GM21515 (cell line): ENCODE results near the gene EHD4.

Source experiments
- ATAC-seq: cut with Tn5 transposase; IDR thresholded peaks from one replicate; pipeline ENCODE4 v1.9.1; 2021; ENCODE audit not compliant: unreplicated experiment

The EHD4 gene

GRCh38 chr15:41866263-41866703 lies 106.1 kb downstream of the EHD4 start:
- ATAC-seq: no peak

DNA sequence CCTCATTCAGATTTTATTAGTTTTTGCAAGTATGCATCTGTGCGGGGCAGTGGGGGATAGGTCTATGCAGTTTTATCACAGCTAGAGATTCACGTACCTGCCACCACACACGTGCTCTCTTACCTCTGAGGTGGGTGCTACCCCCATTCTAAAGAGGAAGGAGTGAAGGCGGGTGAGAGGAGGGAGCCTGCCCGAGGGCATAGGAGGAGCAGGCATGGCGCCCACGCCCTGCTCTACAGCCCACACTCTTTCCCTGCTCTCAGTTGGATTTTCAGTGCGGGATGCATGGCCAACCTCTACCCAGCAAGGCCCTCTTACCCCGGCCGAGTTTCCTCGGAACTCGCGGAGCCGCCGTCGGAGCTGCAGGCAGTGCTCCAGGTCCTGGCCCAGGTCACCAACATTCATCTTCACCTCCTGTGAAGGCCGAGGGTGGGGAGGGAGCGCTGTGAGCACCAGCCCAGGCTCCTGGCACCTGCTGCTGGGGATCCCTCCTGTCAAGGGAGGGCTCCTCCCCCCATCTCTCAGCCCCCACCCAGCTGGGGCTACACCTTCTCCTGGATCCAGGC lies 106.8 kb downstream of the EHD4 start:
- no peak for ATAC-seq

DNA sequence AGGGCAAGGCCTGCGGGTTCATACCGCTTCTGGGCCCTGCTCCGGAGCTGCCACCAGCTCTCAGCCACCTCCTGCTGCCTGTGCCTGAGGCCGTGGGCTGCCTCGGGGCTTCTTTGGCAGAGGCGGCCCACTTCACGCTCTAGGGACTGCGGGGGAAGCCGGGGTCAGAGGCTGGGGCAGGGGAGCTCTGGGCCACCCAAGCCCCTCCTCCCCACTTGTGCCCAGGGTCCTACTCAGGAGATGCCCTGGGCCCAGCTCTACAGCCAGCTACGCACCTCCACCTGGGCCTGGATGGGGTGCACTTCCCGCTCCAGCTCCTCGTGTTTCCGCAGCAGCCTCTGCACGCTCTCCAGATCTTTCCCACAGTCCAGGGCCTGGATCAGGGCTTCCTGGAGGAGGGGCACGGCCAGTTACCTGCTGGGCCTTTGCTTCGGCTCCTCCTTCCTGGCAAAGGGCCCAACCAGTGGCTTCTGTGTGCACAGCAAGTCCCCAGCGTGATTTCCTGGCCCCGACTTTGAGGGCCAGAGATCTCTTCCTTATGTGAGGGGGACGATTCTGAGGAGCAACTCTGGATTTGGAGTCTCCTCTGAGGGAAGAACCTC lies 109.7 kb downstream of the EHD4 start:
- no peak for ATAC-seq

- no peak for ATAC-seq
Measured at GRCh38 chr15:41861736-41862356, 110.5 kb downstream of the EHD4 start.

DNA sequence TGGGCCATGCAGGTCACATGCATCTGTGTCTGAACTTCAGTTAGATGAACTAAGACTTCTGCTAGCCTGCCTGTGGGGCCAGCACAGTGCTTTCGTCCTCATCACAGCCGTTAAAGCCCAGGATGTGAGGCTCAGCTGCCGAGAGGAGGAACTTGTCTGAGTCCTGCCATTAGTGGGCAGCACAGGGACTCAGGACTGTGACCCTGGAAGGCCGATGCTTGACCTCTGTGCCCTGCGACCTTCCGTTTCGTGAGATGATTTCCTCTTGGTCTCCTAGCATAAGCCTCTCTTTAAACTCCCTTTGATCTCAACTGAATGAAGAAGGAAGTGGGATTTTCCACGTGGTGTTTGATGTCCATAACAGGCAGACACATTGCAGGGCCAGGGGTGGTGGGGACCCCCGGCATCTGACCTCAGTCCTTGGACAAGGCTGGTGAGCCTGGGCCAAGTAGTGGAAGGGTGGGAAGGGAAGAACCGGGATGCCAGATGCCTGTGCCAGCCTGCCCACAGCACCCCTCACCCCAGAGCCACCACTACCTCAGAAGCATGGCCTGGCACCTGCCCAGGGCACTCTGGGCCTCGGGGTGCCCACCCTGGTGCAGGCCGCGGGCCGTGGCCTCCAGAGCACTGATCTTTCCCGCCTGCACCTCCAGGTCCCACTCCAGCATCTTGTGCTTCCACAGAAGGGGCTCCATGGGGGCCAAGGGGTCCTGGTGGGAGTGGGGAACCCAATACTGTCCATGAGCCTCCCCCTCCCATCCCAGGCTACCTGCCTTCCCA lies 112.1 kb downstream of the EHD4 start:
- no peak for ATAC-seq

DNA sequence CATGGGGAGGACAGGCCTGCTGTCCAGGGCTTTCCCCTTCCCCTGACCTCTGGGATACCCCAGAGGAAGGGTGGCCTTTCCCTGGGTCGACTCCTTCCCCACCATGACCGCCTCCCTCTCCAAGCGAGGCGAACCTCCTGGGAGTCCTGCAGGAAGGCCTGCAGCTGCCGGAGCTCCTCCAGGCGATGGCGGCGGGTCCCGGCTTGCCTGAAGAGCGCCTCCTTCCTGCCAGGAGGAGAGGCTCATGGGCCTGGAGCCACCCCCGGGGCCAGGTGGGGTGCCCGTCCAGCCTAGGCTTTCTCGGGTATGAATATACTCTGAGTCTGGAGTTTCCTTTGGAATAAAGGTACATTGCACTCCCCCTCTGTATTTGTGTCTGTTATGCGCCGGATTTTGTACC lies 113.6 kb downstream of the EHD4 start:
- no peak for ATAC-seq

GRCh38 chr15:41857316-41857715 lies 115.0 kb downstream of the EHD4 start:
- no peak for ATAC-seq

DNA sequence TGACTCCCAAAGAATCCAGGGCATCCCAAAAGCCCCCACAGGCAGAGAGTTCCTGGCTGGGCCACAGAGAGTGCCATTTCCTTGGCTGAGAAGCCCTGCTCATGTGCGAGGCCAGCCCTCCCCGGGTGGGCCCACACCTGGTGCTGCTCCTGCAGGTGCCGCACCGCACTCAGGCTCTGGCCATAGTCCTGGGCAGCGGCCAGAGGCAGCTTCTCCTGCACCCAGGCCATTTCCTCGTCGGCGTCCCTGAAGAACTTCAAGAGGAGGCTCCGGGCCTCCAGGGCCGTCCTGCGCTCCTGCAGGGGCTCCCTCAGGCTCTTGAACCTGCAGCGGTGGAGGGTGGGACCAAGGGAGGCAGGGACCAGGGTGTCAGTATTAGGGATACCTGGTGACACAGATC lies 115.6 kb downstream of the EHD4 start:
- no peak for ATAC-seq

GRCh38 chr15:41856262-41856661 lies 116.1 kb downstream of the EHD4 start:
- no peak for ATAC-seq

GRCh38 chr15:41855261-41855961 lies 116.9 kb downstream of the EHD4 start:
- no peak for ATAC-seq

- no peak for ATAC-seq
Measured at GRCh38 chr15:41854443-41854842, 117.9 kb downstream of the EHD4 start.

GRCh38 chr15:41853831-41854230 lies 118.5 kb downstream of the EHD4 start:
- ATAC-seq: no peak

GRCh38 chr15:41852736-41853590 lies 119.4 kb downstream of the EHD4 start:
- no peak for ATAC-seq

DNA sequence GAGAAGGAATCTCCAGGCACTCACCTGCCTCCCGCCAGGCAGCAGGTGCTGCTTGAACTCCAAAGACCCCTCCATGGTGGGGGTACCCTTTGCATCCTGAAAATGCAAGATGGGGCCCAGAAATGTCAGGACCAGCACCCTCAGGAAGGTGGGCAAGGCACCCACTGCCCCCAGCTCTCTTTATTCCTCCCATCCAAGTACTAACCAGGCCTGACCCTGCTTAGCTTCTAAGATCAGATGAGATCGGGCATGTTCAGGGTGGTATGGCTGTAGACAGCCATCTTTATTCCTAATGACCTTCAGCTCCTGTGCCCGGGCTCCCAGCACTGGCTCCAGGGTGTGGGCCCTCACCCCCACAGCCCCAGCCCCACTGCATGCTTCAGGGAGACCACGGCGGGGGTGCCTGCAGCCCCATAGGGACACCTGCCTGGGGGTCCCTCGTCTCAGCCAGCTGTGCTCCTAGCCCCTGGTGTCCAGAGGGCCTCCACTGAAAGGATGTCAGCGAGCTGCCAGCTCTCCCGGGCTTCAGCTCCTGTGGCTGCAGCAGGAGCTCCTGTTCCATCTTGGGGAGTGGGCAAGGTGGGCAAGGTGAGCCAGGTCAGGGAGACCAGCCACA lies 120.5 kb downstream of the EHD4 start:
- no peak for ATAC-seq

DNA sequence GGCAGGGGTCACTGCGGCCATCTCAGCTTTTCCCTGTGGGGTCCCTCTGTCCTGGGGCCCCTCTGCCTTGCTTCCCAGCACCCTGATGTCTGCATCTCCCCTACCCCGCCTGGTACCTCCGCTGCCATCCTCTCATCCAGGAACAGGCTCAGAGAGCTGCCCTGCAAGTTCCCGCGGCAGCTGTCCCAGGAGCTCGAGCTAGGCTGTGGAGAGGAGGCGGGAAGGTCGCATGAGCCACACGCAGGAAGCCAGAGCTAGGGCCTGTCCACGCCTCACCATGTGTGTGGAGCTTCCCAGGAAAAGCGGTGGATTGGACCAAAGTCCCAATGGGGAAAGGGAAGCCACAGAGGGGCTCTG lies 121.2 kb downstream of the EHD4 start:
- ATAC-seq: no peak

DNA sequence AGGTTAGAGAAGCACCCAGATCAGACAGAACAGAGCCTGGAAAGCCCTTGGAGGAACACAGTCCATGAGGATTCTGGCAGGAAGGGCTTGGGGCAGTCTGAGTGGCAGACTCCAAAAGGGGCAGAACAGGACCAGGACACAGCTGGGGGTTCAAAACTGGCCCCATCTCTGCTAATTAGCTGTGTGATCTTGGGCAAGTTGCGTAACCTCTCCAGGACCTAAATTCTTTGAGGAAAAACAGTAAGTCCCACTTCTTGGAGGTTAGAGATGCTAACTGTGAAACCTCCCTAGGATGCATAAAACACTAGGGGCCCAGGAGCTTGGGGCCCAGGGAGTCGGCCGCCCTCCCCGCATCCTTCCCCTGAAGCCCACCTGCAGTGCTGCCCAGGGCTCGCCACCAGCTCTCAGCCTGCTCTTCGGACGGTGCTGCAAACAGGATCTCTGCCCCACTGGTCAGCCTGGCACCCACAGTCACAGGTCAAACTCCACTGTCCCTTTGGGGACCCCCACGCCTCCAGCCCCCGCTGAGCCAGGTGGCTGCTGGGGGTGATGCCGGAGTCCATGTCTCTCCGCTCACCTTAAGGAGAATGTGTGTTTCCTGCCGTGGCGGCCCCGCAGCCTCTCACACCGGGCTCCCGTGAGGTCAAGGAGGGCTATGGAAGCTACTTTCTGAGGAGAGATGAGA lies 121.7 kb downstream of the EHD4 start:
- no peak for ATAC-seq

DNA sequence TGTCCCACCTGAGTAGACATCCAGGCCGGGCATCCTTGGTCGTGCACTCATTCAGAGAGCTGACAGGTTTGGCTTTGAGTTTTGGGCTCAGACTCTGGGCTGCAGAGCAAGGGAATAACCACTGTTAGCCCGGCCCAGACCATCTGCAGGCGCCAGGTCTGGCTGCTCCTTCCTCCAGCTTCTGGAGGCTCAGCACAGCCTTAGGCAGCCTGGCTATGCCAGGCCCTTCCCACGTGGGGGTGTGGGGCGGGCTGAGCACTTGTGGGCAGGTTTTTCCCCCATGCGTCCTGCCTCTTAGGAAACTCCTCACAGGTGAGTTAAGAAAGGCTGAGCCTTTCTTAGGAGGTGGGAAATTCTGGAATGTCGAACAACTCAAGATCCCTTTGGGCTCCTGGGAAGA lies 122.5 kb downstream of the EHD4 start:
- ATAC-seq: no peak

- ATAC-seq: no peak
Measured at GRCh38 chr15:41849204-41849603, 123.2 kb downstream of the EHD4 start.

DNA sequence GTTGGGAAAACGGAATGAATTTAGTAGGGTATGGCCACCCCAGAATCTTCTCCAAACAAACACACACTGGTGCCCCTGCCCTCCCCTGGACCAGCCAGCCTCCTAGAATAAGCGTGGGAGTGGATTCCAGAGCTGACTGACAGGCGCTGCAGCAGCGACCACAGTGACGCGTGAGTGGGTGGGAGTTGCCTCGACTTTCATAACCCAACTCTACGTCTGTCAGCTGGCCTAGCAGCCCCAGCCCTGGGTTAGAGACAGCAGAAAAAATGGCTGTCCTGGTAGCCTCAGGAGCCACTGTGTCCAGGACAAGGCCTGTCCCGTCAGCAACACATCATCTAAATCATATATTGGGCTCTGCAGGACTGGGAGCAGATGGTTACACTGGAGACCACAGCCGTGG lies 123.7 kb downstream of the EHD4 start:
- ATAC-seq: no peak

DNA sequence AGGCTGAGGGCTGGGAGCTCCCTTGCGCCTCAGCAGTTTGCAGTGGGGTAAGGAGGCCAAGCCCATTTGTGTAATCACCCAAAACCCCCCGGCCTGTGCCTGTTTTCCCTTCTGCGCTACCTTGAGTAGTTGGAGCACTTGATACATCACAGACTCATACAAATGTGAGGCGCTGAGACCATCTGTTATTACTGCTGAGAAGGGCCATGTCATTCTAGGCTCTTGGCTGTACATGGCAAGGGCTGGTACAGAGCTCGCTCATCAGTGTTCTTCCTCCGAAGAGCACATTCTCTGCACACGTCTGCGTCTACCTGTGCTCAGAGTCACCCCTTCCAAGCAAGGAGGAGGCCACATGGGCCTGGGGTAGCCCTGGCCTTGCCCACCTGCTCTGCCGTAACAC lies 124.4 kb downstream of the EHD4 start:
- no peak for ATAC-seq
